ENCODE data around the gene HRH4.

The HRH4 gene

DNA sequence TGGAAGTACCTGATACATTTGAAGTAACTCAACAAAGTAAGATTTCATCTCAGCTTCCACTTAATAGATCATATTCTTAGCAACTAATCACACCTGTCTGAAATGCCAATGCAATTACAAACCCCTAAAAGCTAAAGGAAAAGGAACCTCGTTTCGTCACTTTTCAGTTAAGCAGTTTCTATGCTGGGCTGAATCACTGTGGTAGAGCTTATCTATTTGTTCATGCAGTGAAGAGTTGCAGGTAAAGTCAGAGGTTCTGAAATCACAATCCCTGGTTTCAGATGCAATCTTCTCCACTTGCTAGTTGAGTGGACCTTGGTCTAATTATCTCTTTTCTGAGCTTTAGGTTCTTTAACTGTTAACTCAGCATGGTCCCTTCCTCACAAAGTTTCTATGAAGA, 6.3 kb downstream of the HRH4 start:
- DNase-seq (ENCODE audit: low read depth, low spot score) = no peak

GRCh38 chr18:24470022-24470618, 9.7 kb downstream of the HRH4 start:
- no peak for DNase-seq (ENCODE audit: low read depth, low spot score)

- DNase-seq (ENCODE audit: low read depth, low spot score) = no peak
These were observed 10.4 kb downstream of the HRH4 start for GRCh38 chr18:24470805-24471204.

- no peak for DNase-seq (ENCODE audit: low read depth, low spot score)
These were observed 12.2 kb downstream of the HRH4 start for GRCh38 chr18:24472591-24472990.

- no peak for DNase-seq (ENCODE audit: low read depth, low spot score)
These were observed 14.0 kb downstream of the HRH4 start for GRCh38 chr18:24474406-24474805.

GRCh38 chr18:24475926-24476589, 15.6 kb downstream of the HRH4 start:
- no peak for DNase-seq (ENCODE audit: low read depth, low spot score)

GRCh38 chr18:24479371-24479770, 18.9 kb downstream of the HRH4 start:
- no peak for DNase-seq (ENCODE audit: low read depth, low spot score)

DNA sequence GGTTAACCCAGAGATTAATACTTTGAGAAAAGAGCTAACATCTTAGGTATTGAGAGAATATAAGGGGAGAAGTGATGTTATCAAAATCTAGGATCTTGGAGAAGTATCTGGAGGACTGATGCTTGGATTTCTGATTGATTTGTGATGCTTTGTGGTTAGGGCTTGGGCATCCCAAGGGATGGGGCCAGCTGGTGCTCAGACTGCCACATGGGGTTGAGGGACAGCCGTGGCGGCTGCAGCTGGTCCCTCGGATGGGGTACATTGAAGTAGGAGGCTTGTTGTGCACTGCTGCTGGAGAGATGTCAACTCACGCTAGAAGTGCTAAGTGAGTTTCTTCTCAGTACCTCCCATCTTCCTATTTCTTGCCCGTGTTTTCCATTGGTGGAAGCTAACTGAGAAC, 22.4 kb downstream of the HRH4 start:
- no peak for DNase-seq (ENCODE audit: low read depth, low spot score)

DNA sequence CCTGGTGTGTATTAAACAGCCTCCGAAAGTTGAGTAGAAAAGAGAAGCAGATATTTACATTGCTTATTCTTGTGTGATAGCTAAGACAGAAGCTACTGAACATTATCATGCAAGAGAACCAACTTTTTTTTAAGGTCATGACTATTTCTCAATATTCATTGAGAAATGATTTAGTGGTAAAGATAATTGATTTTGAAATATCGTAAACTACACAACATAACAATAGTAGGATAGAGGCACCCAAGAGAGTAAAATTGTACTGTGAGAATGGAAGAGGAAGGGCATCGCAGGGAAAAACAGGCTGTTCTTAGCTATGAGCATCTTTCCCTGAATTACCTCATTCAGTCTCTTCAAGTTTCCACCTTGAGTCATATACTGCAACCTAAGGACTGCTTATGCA, 25.2 kb downstream of the HRH4 start:
- no peak for DNase-seq (ENCODE audit: low read depth, low spot score)

GRCh38 chr18:24486684-24487083, 26.2 kb downstream of the HRH4 start:
- DNase-seq (ENCODE audit: low read depth, low spot score) = no peak

DNA sequence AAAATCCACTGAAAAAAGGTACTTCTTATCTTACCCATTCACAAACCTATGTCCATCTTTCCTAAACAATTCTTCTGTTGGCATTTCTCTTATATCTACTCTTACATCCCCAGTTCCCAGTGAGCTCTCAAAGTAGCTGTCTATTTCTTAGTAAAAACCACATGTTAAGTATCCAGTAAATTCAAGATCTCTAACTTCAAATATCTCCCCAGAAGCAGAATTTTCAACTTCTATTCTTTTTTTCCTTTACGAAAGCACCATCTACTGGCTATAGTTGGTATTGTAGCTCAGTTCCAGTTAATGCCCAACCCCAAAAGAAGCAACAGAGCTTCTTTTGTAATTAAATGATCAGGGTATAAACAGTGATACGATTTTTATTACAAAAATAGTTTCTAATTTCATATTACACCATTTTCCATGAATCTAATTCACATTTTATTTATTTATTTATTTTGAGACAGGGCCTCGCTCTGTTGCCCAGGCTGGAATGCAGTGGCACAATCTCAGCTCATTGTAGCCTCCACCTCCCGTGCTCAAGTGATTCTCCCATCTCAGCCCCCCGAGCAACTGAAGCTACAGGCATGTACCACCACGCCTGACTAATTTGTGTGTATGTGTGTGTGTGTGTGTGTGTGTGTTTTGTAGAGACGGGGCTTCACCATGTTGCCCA, 28.5 kb downstream of the HRH4 start:
- no peak for DNase-seq (ENCODE audit: low read depth, low spot score)

- DNase-seq (ENCODE audit: low read depth, low spot score) = no peak
These were observed 30.1 kb downstream of the HRH4 start for GRCh38 chr18:24490539-24490938.

DNA sequence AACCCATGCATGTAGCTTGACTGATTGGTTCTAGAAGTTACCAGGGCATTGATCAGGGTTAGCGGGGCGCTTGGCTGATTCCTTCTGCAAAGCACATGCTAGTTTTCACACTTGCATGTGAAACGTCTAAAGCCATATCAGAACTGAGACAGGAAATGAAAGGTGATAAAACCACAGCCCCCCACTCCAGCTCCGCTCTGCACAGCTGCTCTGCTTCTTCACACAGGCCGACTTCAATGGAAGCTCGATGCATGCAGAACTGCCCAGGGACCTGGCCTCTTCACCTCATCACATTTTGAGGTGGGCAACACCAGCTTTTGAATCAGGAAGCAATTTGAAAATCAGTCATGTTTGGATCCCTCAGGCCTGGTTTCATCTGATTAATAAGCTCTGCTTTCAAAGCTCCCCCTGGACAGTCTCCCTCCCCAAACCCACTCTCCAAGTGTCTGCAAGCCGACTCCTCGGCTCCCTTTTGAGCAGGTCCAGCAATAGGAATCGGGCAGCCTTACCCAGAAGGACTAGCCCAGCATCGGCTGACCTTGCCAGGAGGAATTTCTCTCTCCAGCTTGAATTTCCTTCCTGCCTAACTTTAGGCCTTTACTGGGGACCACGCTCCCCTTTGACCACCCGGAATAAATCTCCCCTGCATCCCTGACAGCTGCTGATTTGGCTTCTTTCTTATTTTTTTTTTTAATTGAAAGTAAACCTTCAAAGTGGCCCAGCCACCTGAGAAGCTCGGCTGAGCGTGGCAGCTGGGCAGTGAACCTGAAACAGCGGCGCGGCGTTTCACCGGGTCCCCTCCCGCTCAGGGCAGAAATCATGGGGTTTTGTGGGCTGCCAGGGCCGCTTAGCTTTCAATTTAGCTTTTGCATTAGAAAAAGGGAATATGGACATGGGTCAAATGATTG, 31.7 kb downstream of the HRH4 start:
- no peak for DNase-seq (ENCODE audit: low read depth, low spot score)

GRCh38 chr18:24494586-24494985, 34.1 kb downstream of the HRH4 start:
- DNase-seq (ENCODE audit: low read depth, low spot score) = no peak

GRCh38 chr18:24497031-24497754, 36.8 kb downstream of the HRH4 start:
- DNase-seq (ENCODE audit: low read depth, low spot score) = no peak

GRCh38 chr18:24499814-24500213, 39.4 kb downstream of the HRH4 start:
- no peak for DNase-seq (ENCODE audit: low read depth, low spot score)

DNA sequence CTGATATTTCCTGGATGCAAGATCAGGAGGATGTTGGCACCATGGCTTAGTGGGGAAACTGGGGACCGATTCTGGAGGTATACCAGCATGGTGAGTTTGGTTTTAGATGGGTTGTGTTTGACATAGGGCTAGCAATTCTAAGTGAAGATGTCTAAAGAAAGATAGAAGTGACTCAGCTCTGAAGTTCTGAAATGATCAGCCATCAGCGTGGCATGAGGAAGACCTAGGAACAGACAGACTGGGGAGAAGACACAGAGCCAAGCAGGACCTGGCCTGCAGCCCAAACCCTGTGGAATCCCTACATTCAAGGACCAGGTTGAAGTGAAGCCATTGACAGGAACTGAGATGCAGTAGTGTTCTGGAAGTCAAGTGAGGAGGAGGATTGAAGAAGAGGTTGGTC, 39.8 kb downstream of the HRH4 start:
- DNase-seq (ENCODE audit: low read depth, low spot score) = no peak

DNA sequence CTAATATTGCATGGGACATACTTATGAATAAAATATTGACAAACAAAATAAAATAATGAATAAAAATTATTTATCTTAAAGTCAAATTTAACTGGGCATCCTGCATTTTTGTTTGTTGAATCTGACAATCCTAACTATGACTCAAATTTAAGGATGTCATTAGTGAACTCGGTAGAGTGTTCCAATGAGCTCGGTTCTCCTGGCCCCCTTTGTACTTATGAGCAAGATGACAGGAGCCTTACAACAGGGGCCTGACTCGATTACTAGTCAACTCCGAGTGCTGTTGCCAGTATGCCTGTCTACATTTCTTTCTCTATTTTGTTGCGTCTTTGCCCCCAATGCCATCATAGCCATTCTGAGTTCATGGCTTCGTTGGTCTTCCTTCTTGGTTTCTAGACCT, 40.3 kb downstream of the HRH4 start:
- DNase-seq (ENCODE audit: low read depth, low spot score) = no peak

GRCh38 chr18:24502667-24503523, 42.5 kb downstream of the HRH4 start:
- no peak for DNase-seq (ENCODE audit: low read depth, low spot score)

GRCh38 chr18:24504401-24504800, 44.0 kb downstream of the HRH4 start:
- DNase-seq (ENCODE audit: low read depth, low spot score) = no peak

DNA sequence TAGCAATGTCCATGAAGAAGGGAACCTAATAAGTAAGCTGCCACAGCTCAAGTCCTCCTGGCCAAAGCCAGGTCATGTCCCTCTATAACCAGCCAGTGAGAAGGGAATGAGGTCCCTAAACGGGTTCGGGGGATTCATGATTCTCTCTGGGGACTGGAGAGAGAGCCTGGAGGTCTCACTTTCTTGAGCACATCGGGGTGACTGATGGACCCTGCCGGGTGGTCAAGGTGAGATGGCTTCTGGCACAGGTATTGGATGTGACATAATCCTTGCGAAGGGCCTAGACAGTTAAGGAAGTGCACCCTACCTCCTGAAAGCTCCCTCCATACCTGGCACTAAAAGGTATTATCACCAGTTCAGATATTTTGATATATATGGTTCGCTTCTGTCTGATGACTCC, 45.7 kb downstream of the HRH4 start:
- no peak for DNase-seq (ENCODE audit: low read depth, low spot score)
